EL (cell line): ENCODE data around the gene ATP11A.
"Not testable (repeated sequence)": the region's sequence is repeated elsewhere in the genome, so short reads cannot be mapped to it uniquely, and the experiment has no call there.

Experiments used
- DNase-seq: peaks from one replicate; pipeline ENCODE4 v3.0.0-alpha.2; 2016

The ATP11A gene

DNA sequence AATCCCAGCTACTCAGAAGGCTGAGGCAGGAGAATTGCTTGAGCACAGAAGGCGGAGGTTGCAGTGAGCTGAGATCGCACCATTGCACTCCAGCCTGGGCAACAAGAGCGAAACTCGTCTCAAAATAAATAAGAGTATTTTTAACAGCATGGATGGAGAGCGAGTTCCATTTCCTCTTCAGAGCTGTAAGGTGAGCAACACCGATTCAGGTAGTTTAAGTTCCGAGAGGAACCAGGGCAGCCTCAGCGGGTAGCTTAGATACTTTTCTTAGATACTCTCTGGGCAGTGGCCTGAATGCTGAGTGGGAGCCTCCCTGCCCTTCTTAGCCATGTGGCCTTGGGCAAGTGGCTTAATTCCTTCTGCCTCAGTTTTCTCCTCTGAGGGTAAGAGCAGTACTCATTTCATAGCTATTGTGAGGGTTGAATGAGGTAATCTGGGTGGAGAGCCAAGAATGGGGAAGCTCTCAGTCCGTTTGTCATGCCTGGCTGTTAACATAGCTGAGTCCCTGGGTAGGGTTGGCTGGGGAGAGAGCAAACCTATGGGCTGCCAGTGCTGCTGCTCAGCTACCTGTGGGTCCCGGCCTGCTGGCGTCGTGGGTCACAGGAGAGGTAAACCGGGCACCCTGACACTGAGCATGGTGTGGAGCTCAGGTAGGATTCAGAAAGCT lies 4.1 kb downstream of the ATP11A start:
- peak; percentile 74 for DNase-seq

DNA sequence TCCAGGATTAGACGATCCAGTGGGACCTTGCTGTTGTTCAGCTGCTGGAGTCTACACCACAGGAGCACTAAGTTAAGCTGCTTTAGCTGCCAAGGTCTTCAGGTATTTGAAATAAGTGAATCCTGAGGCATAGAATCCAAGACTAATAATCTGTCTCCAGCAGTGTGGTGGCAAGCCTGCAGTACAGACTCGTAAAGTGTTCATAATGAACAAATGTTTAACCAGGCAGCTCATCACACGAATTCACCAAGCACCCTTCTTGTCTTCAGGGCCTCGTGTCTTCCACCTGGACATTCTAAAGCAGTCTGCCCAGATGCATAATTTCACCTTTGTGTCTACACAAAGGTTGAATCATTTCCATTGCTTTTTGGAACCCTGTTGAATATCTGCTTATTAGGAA lies 5.3 kb downstream of the ATP11A start:
- DNase-seq, result no peak

DNA sequence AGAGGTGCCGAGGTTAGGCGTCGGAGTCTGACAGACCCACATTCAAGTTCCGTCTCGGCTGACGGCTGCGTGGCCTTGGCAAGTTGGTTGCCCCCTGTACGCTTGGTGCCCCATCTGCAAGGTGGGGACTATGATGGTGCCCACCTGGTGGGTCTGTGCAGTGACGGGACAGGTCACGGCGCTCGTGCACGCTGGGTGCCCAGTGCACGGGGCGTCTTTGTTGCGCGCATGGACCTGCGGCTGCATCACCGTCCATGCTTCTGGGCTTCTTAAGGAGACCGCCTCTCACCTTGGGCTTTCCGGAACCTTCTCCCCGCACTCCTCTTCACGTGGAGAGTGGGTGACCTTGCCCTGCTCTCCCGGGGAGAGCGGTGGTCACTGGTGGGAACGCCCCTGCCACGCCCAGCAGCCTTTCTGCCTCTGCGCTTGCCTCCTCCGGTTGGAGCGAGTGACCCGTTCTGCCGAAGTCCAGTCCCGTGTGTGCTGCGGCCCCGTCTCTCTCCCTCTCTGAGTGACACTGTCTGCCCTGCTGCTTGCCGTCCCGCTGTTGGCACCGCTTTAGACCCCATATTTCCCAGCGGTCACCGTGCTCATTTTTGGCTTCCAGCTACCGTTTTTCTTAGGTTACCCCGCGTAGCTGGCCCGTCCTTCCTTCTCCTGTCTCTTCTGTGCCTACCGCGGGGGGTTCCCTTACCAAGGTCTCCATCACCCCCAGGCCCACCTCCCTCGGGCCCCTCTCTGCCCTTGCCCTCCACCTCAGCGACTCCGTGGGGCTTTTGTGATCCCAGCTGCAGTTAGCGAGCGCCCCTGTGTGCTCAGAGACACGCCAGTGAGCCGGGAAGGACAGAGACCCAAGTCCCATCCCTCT lies 6.4 kb downstream of the ATP11A start:
- DNase-seq, result no peak

DNA sequence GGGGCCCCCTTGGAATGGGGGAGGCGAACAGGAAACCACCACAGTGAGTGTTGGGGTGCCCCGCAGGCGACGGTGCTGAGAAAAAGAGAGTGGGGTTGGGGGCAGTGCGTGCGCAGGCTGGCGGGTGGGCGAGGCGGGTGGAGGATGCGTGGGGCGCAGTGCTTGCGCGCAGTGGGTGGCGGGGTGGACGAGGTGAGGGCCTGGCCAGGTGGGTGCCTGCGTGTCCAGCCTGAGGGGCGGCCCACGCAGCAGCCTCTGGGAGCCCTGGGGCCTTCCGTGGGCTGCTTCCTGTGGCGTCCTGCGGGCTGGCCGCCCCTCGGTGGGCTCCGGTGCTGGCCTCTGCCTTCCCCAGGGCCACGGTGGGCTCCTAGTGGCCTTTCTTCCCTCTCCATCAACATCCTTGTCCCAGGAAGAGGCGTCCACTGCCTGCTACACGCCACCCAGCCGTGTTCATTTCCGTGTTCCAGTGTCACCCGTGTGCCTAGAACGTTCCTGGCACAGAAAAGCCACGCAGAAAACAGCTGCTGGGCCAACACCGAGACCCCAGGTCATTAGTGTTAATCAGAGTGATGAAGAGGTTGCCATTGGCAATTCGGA lies 7.1 kb downstream of the ATP11A start:
- no peak for DNase-seq

DNA sequence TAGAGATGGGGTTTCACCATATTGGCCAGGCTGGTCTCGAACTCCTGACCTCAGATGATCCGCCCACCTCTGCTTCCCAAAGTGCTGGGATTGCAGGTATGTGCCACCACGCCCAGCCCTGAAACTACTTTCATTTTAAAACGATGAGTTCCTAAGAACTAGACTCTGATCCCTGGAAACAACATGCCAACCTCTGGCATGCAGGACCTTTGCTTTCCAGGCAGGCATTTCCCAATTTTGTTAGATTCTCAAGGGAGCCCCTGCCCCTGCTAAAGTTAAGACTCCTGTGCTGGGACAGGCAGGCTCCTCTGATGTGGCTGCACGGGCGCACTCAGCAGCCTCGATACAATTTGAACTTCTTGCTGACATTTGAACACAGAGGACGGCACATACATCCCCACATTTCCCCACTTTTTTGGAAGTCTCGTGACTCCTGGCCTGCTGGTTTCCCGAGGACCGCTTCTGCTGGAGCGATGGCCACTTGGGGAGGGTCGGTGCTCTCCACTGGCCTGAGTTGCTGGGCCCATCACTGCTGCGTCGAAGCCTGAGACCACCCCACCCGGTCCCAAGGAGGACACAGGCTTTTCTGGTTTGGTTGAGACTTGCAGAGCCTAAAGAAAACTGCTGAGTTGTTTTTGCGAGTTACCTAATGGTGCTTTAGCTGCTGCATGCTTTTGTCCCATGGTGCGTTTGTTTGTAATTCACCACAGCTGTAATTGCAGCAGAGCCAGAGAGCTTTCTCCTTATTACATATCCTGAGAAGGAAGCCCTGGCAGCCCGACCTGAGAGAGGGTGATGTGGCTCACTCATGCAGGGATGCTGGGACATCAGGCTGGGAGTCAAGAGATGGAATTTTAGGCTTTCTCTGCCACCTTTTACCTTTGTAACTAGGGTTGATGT lies 8.2 kb downstream of the ATP11A start:
- no peak for DNase-seq

DNA sequence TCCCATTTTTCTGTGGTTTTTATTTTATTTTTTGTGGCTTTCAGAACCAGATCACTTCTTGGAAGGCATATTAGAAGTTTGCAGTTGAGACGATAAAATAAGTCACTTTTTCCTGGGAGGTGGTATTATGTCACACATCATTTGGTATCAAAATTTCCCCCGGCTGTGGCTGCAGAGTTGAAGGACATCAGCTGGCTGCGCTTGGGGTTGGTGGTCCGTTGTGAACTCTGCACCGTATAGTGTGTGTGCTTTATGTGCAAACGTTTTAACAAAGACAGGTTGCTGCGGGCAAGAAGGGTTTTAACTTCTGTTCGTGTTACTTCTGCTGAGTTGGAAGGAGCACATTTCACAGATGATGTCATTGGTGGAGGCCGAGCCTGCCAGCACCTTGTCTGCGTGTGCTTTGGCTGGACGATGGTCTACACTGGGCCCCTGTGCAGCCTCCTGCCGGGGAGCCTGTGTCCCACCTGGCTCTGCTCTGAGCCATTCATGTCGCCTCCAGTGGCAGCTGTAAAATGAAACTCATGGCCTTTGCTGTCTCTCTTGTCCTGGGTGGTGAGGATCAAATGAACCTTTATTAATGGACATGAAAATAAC lies 9.6 kb downstream of the ATP11A start:
- no peak for DNase-seq

DNA sequence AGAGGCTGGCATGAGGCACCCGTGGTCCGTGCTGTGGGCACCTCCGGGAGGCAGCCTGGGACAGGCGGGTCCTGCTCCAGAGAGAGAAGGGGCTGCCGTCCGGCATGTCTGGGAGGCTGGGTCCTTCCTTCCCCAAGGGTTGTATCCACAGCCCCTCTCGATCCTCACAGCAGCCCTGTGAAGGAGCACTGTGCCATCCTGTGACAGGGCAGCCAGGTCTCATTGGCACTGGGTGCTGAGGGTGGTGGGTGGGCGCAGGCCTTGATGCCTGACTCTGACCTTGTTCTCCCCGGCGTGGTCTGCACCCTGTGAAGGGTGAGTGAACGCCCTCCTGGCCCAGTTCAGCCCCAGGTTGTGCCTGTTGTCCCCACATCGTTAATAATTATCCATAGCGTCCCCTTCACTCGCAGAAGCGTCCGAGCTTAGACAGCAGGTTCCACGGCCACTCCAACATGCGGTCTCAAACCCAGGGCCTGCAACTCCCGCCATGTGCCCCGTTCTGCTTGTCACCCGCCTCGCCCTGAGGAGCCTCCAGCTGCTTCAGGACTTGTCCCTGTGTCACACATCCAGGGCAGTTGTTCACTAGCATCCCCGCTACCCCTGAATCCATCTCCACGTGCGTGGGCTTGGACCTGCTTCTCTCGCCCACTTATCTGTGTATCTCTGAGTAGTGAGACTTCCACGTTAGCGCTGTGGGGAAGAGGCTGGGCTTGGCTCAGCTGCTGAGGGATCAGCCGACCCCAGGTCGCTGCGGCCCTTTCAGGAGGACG lies 10.6 kb downstream of the ATP11A start:
- DNase-seq, result no peak

DNA sequence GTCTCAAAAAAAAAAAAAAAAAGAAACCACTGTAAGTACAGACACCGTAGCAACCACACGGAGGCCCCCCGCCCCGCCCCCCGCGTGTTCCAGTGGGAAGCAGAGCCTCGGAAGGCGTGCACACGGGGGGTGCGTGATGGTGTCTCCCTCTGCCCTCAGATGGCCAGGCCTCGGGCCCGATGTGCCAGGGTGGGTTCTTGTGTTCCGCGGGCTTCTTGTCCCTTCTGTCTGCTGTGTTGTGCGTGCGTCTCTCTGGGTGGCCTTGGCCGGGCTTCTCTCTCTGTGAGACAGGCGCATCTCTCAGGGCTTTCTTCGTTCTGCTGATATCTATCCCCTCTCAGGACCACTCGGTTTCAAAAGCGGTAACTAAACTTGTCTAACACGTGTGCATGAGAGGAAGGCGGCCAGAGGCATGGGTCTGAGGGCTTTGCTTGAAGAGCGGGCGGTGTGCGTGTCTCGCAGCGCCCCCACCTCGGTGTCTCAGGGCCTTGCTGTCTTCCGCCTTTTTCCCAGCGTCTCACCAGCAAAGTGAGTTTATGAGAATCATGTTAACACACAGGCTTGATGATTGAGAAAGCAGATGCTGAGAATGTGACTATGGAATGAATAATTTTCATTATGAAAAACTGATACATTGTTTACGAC lies 12.6 kb downstream of the ATP11A start:
- no peak for DNase-seq

DNA sequence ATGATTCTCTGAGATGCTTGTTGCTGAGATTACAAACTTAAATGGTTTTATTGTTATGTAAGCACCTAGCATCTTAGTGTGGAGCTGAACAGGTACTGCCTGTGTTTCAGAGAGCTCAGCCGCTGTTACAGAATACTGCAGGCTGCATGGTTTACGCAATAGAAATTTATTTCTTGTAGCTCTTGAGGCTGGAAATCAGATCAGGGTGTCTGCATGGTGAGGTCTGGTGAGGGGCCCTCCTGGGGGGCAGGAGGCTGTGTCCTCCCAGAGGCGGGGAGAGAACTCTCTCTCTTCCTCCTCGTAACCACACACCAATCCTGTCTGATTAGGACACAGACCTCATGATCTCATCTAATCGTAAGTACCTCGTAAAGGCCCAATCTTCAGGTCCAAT lies 13.1 kb downstream of the ATP11A start:
- DNase-seq, result no peak

DNA sequence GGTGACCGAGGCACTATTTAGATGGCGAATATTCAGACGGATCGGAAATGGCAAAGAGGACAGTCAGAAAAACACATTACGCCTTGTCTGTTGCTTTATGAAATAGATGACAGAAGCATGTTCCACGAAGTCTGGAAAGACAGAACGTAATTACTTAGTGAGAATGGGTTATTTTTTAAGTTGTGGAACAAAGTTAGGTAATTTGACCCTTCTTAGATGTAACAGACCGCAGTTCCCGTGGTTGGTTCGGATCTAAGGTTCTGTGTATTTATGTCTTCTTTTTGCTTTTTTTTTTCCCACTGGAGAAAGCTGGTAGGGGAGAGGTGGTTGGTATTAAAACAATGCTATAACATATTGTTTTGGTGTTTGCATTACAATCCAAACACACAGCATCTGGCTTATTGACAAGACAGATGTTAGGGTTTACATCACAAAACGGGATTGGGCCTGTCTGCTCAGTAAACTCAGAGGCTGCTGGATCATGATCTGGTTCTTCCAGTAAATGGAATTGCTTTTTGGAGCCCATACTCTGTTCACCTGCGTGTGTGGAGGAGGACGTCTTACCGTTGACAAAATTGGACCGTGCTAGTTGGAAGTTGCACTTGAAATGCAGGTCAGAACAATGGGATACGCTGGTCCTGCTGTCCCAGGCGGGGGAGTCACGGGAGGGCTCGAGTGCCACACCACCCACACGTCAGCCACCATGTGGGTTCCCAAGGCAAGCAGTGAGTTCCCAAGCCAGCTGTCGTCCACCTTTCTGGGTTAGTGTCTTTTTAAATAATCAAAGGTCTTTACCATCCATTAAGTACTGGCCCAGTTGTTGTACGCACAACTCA lies 13.8 kb downstream of the ATP11A start:
- DNase-seq, result no peak

DNA sequence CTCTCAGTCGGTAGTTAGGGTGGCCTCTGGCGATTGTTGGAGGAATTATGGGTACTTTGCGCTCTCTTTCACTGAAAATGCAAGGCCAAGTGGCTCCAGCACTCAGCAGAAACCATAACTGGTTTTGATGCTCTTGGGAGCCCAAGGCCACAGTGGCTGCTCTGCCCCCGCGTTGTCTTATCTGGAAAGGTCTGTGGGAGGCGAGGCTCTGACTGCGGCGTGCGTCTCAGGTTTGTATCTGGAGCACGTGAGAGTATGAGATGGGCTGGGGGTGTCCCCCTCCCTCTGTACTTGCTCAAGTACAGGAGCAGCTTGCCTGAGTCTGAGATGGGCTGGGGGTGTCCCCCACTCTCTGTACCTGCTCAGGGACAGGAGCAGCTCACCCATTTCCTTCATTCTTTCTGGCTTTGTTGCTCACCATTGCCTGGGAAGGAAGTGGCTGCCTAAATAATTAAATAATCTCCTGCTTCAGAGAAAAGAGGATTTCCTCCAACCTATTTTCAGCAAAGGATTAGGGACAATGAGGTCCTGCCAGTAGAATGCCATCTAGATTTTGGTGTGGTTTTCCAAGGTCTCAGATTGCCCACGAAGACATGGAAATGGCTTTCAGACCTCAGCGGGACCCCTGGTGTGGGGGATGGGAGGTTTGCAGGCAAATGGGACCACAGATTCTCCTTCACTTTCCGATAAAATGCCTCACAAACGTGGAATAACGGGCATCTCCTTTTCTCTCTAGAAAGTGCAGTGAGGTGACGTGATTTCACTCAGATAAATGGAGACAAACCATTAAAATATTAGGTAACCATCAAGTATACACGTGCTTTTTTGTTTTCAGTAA lies 14.7 kb downstream of the ATP11A start:
- DNase-seq, result no peak

DNA sequence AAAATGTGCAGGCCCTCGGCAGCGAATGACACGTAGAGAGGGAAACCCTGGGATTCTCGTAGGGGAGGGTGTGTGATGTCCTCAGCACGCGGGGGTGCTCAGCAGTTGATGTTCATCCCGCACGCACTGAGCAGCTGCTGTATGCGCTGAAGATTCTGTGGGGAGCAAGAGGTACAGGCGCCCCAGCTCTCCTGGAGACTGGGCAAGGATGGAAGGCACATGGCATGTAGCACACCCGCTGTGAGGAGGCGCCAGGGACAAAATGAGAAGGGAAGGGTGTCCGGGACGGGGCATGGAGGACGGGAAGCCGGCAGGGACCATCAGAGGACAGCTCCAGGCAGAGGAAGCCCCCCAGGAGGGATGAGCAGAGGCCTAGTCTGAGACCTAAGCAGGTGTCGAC lies 15.4 kb downstream of the ATP11A start:
- DNase-seq, result no peak

DNA sequence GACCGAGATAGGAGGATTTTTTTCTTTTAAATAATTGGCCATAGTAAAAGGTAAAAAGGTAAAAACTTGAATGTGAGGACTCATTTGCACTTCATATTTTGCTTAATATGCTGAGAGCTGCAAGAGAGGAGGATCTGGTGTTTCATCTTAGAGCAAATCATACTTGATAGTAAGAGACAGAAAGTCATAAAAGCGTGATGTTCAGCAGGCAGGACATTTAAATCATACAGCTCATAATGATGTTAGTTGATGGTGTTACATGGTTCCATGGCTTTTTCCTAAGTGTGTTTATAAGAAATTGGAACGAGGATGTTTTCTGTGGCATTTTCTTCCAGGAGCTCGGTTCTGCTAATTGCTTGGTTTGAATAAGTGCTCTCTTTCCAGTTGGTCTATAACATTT lies 16.3 kb downstream of the ATP11A start:
- DNase-seq, result no peak

DNA sequence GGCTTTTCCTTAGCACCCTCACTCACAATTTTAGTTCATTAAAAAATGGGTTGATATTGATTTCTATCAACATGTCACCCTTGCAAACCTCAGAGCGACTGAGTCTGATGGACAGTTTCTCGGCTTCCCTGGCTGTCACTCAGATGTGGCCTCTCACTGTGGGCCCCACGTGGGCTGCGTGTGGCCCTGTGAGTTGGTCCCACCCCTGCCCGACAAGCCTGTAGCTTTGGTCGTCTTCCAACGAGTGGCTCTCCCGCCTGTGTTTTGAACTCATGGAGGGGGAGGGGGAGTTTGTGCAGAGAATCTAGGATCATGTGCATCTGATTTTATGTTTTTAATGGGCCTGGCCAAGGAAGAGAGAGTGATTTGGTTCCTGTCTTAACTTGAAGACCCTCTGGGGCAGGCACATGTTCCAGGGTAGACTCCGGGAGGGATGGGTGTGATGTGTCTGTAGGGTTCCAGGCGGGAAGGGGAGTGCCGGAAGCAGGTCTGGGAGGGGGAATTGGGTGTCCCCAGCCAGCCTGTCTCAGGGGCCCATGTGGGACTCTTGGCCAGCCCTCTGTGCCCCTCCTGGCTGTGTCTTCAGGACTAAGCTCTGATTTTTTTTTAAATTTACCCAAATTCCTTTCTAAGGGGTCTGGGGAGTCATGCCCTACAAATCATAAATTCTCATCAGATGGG lies 18.9 kb downstream of the ATP11A start:
- DNase-seq, result no peak

DNA sequence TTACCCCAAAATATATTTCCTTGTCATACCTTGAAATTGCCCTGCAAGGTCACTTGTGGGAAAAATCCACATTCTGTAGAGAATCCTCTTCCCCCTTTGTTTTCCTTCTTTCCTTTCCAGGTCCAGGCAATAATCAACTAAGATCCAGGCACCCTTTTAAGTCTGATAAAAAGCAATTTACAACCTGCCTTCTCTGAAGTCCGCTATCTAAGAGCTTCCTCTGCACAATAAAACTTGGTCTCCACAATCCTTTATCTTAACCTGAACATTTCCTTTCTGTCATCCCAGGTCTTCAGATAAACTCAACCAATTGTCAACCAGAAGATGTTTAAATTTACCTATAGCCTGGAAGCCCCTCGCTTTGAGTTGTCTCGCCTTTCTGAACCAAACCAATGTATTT lies 19.5 kb downstream of the ATP11A start:
- DNase-seq, result not testable (repeated sequence)

DNA sequence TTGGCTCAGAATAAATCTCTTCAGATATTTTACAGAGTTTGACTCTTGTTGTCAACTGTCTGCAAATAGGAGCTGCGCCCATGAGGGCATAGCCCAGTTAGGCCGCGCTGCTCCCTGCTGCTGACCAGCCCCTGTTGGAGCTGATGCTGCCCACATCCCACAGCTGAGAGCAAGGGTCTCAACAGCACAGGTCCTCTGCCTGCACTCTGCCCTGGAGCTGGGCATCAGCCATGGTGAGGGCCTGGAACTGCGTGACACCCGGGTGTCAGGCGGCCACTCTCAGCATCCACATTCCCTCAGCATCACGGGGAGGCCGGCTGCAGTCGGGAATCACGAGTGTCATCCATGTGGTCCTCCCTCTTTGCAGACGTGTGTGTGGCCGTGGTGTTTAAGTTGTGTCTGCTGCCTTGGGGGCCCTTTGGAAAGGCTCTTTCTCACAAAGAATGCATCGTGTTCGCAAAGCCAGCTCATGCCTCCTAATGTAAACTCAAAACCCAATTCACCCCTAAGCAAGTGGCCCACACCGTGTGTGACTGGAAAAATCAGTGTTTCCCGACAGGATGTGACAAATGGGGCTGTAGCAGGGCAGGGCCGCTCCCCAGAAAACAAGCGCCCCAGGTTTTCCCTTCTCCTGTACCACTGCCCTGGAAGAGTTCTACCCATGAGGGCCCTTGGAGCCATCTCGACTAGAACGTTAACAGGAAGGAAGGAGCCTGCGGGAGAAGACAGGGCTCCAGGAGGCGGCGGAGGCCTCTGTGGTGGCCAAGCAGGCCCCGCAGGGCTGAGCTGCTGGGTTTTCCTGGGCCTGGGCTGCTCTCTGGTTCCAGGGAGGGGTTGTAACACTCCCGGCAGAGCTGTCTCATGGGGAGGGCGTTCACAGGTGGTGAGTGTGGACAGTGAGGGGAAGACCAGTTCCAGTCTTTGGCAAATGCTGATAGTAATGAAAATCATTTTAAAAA lies 20.3 kb downstream of the ATP11A start:
- DNase-seq, result no peak

DNA sequence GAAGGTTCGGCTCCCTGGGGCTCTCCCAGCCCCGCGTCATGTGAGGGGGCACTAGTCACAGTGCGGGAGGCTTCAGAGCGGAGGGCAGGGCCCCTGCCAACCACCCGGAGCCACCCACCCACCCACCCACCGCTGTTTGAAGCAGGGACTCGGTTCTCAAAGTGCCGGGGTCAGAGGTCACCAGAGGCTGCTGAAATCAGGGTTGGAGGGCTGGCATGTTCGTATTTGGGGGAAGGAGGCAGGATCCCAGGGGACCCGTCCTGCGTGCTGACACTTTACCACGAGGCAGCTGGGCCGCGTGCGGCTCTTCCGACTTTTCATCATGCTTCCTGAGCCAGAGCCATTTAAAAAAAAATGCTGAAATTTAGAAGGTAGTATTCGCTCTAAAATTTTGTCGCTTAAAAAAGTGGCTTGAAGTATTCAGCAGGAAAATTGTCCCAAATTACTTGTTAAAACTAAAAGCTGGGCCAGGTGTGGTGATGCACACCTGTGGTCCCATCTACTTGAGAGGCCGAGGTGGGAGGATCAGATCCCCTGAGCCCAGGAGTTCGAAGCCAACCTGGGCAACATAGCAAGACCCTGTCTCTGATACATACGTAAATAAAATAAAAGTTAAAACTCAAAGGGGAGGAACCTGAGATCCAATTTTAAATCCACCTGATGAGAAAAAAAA lies 21.2 kb downstream of the ATP11A start:
- no peak for DNase-seq
